ENCODE data around the gene USP40. TPM values are rescaled to one million over a fixed set of nuclear protein-coding genes. Genes with fewer than 3 reads are reported as not detected.

USP40 gene
- total and polyA plus RNA-seq, 9 donors: 18.0 to 44.6 (median 36.1) TPM

GRCh38 chr2:233446606-233447305 is 119.8 kb downstream of the USP40 start:
- Histone ChIP-seq H3K27ac (peak overlapping the region in 1 of 2 donors; percentile 50), H3K4me1 (ENCODE audit: insufficient read depth) (peaks cover 7% of the 10 kb centered on the region), H3K9me3 (no peaks in the 10 kb centered on the region), H3K36me3 (no peaks in the 10 kb centered on the region), H3K4me3 (no peak overlapping the region), H3K27me3 (no peaks in the 10 kb centered on the region)
- 73 to 82% (median 76%) methylated on average over 37 of the region's 37 CpGs for WGBS, 3 donors
- intact Hi-C loops (cut with DNase I): loop anchor here (5.0 to 10.0 kb wide), 5 partner anchors 62 to 192 kb away; partner anchors contain the start of genes ATG16L1 (in 2 of the 4) and DGKD (in 2 of the 4)
- DNase-seq: peak in 3 of 5 donors; percentile 15 to 41 (median 33)
- TF ChIP-seq POLR2A (IDR thresholded peaks at IDR 0.05): no peak
- no peak for TF ChIP-seq EP300 (IDR thresholded peaks at IDR 0.05)

GRCh38 chr2:233446121-233446520 is 120.5 kb downstream of the USP40 start:
- Histone ChIP-seq H3K9me3 (no peaks in the 10 kb centered on the region), H3K4me3 (no peak overlapping the region), H3K36me3 (no peaks in the 10 kb centered on the region), H3K27ac (no peak overlapping the region), H3K4me1 (ENCODE audit: insufficient read depth) (peaks cover 7% of the 10 kb centered on the region), H3K27me3 (no peaks in the 10 kb centered on the region)
- DNase-seq: peak in 1 of 5 donors; percentile 10
- TF ChIP-seq CTCF (IDR thresholded peaks at IDR 0.05) (no peak), POLR2A (IDR thresholded peaks at IDR 0.05) (no peak), EP300 (IDR thresholded peaks at IDR 0.05) (no peak)
- intact Hi-C loops (cut with DNase I): loop anchor here (5.0 to 10.0 kb wide), 5 partner anchors 61 to 191 kb away; partner anchors contain the start of genes ATG16L1 (in 2 of the 4) and DGKD (in 2 of the 4)
- WGBS, 3 donors: 83 to 100% (median 95%) methylated on average over 1 of the region's 1 CpG

GRCh38 chr2:233445152-233445830 is 121.3 kb downstream of the USP40 start:
- Histone ChIP-seq H3K4me3 (no peak overlapping the region), H3K4me1 (ENCODE audit: insufficient read depth) (peaks cover 7% of the 10 kb centered on the region), H3K36me3 (no peaks in the 10 kb centered on the region), H3K27ac (no peak overlapping the region), H3K27me3 (no peaks in the 10 kb centered on the region), H3K9me3 (no peaks in the 10 kb centered on the region)
- WGBS, 3 donors: 93 to 95% (median 95%) methylated on average over 18 of the region's 18 CpGs
- DNase-seq: peak in 3 of 5 donors; percentile 11 to 32 (median 15)
- intact Hi-C loops (cut with DNase I): loop anchor here (2.0 to 10.0 kb wide), 6 partner anchors 60 to 190 kb away; partner anchors contain the start of genes ATG16L1 (in 2 of the 4) and DGKD (in 2 of the 4)
- no peak for TF ChIP-seq CTCF (IDR thresholded peaks at IDR 0.05)
- TF ChIP-seq EP300 (IDR thresholded peaks at IDR 0.05): no peak
- TF ChIP-seq POLR2A (IDR thresholded peaks at IDR 0.05): no peak

GRCh38 chr2:233444501-233444900 is 122.1 kb downstream of the USP40 start:
- peak in 3 of 5 donors; percentile 13 to 32 (median 21) for DNase-seq
- TF ChIP-seq CTCF (IDR thresholded peaks at IDR 0.05) (no peak), EP300 (IDR thresholded peaks at IDR 0.05) (no peak), POLR2A (IDR thresholded peaks at IDR 0.05) (no peak)
- Histone ChIP-seq H3K4me3 (no peak overlapping the region), H3K9me3 (no peaks in the 10 kb centered on the region), H3K4me1 (ENCODE audit: insufficient read depth) (peaks cover 8% of the 10 kb centered on the region), H3K36me3 (no peaks in the 10 kb centered on the region), H3K27me3 (no peaks in the 10 kb centered on the region), H3K27ac (no peak overlapping the region)
- 89 to 94% (median 92%) methylated on average over 11 of the region's 11 CpGs for WGBS, 3 donors
- intact Hi-C loops (cut with DNase I): loop anchor here in 3 of 4 donors (2.0 to 10.0 kb wide), 5 partner anchors 60 to 190 kb away; partner anchors contain the start of genes ATG16L1 (in 2 of the 3) and DGKD (in 2 of the 3)

Data from ovary (tissue), 9 donors.